Stimulated activated CD4-positive, alpha-beta T cell treated with anti-CD3 and anti-CD28 coated beads, Interleukin-2, amount 100 ng/mL, for 4 hours (primary cell): ENCODE results near the gene SMOC1.

Experiments
- DNase-seq: peaks from one replicate; pipeline ENCODE4 v3.0.0-alpha.2; 2020; ENCODE audit warnings: low read depth

Gene SMOC1

GRCh38 chr14:70045844-70046535, 166.8 kb downstream of the SMOC1 start:
- no peak for DNase-seq

- DNase-seq: no peak
These were observed 168.5 kb downstream of the SMOC1 start for GRCh38 chr14:70047598-70048312.

- no peak for DNase-seq
These were observed 169.1 kb downstream of the SMOC1 start for GRCh38 chr14:70048313-70048654.

- no peak for DNase-seq
These were observed 170.4 kb downstream of the SMOC1 start for GRCh38 chr14:70049605-70050004.

GRCh38 chr14:70050136-70050535, 170.9 kb downstream of the SMOC1 start:
- DNase-seq: no peak

- no peak for DNase-seq
These were observed 173.8 kb downstream of the SMOC1 start for GRCh38 chr14:70052990-70053389.

GRCh38 chr14:70057519-70058136, 178.4 kb downstream of the SMOC1 start:
- no peak for DNase-seq

GRCh38 chr14:70059545-70059944, 180.3 kb downstream of the SMOC1 start:
- no peak for DNase-seq

- no peak for DNase-seq
These were observed 181.9 kb downstream of the SMOC1 start for GRCh38 chr14:70061108-70061507.

- no peak for DNase-seq
These were observed 185.1 kb downstream of the SMOC1 start for GRCh38 chr14:70064136-70064865.

- no peak for DNase-seq
These were observed 188.6 kb downstream of the SMOC1 start for GRCh38 chr14:70067810-70068209.

GRCh38 chr14:70069186-70069585, 190.0 kb downstream of the SMOC1 start:
- DNase-seq: no peak

GRCh38 chr14:70073924-70074566, 194.8 kb downstream of the SMOC1 start:
- peak; percentile 6 for DNase-seq

GRCh38 chr14:70077005-70077404, 197.8 kb downstream of the SMOC1 start:
- DNase-seq: no peak

- no peak for DNase-seq
These were observed 198.5 kb downstream of the SMOC1 start for GRCh38 chr14:70077720-70078119.

GRCh38 chr14:70078329-70078728, 199.1 kb downstream of the SMOC1 start:
- DNase-seq: no peak

GRCh38 chr14:70080076-70080475, 200.9 kb downstream of the SMOC1 start:
- no peak for DNase-seq
